CD4-positive, alpha-beta T cell treated with Interleukin-12 subunit alpha and Interleukin-12 subunit beta, for 1 hour (primary cell): ENCODE results near the gene APOA1.
"Not testable (repeated sequence)": the region's sequence is repeated elsewhere in the genome, so short reads cannot be mapped to it uniquely, and the experiment has no call there.

Source experiments
- DNase-seq: peaks from one replicate; pipeline ENCODE4 v3.0.0-alpha.2; 2020

Gene APOA1

GRCh38 chr11:116811194-116811593, 26.2 kb downstream of the APOA1 start:
- DNase-seq, result no peak

GRCh38 chr11:116808262-116809175, 28.9 kb downstream of the APOA1 start:
- DNase-seq, result no peak

GRCh38 chr11:116807601-116808261, 29.7 kb downstream of the APOA1 start:
- no peak for DNase-seq

GRCh38 chr11:116804001-116804400, 33.4 kb downstream of the APOA1 start:
- DNase-seq, result no peak

GRCh38 chr11:116801662-116802061, 35.8 kb downstream of the APOA1 start:
- not testable (repeated sequence) for DNase-seq

GRCh38 chr11:116800610-116801009, 36.8 kb downstream of the APOA1 start:
- DNase-seq, result no peak

GRCh38 chr11:116798368-116798767, 39.1 kb downstream of the APOA1 start:
- no peak for DNase-seq

- no peak for DNase-seq
Observed at GRCh38 chr11:116797816-116798215, 39.6 kb downstream of the APOA1 start.

- DNase-seq, result no peak
Observed at GRCh38 chr11:116796548-116796947, 40.9 kb downstream of the APOA1 start.

GRCh38 chr11:116794851-116795250, 42.6 kb downstream of the APOA1 start:
- DNase-seq, result no peak

- no peak for DNase-seq
Observed at GRCh38 chr11:116793772-116794097, 43.7 kb downstream of the APOA1 start.

- DNase-seq, result no peak
Observed at GRCh38 chr11:116792869-116793771, 44.3 kb downstream of the APOA1 start.

GRCh38 chr11:116792144-116792868, 45.1 kb downstream of the APOA1 start:
- DNase-seq, result no peak

GRCh38 chr11:116791813-116792143, 45.6 kb downstream of the APOA1 start, which contains the start of gene APOA5:
TSS of gene APOA5 (minus strand) at chr11:116791879. CDS start at chr11:116791860, 19 bp downstream.
- no peak for DNase-seq

- peak; percentile 78 for DNase-seq
Observed at GRCh38 chr11:116791002-116791812, 46.2 kb downstream of the APOA1 start.

GRCh38 chr11:116790167-116791001, 47.0 kb downstream of the APOA1 start:
- no peak for DNase-seq

GRCh38 chr11:116788975-116789374, 48.4 kb downstream of the APOA1 start:
- DNase-seq, result no peak

GRCh38 chr11:116788534-116788933, 48.9 kb downstream of the APOA1 start:
- no peak for DNase-seq

GRCh38 chr11:116787786-116788486, 49.5 kb downstream of the APOA1 start, which contains the start of gene ZPR1:
TSS of gene ZPR1 (minus strand) at chr11:116788023. CDS start at chr11:116787990, 33 bp downstream.
- DNase-seq, result peak; percentile 88

- no peak for DNase-seq
Observed at GRCh38 chr11:116787436-116787785, 50.0 kb downstream of the APOA1 start.
